GM12878 (cell line): ENCODE data around the gene PORCN. TPM values are rescaled to one million over a fixed set of nuclear protein-coding genes. Genes with fewer than 3 reads are reported as not detected.

Experiments used
- BCL11A ChIP-seq: IDR thresholded peaks from 2 replicates; pipeline ENCODE4 v1.6.1; 2011; ENCODE audit warnings: low read depth, low read length
- CREM ChIP-seq: IDR thresholded peaks from 2 replicates; pipeline ENCODE4 v1.6.1; 2014; ENCODE audit warnings: antibody characterized with exemption, low read depth
- FOXM1 ChIP-seq: IDR thresholded peaks from 2 replicates; pipeline ENCODE4 v1.6.1; 2012; ENCODE audit warnings: low read depth, mild to moderate bottlenecking, inconsistent platforms, low read length, moderate library complexity
- GABPA ChIP-seq: IDR thresholded peaks from 2 replicates; pipeline ENCODE4 v1.6.1; 2014; ENCODE audit warnings: antibody characterized with exemption, low read depth, mild to moderate bottlenecking, inconsistent platforms
- MEF2A ChIP-seq: IDR thresholded peaks from 2 replicates; pipeline ENCODE4 v1.6.1; 2011; ENCODE audit warnings: low read depth, mild to moderate bottlenecking, low read length, moderate library complexity; ENCODE audit not compliant: insufficient read depth
- MLLT1 ChIP-seq: fragments of 450-650 bp; IDR thresholded peaks from 2 replicates; pipeline ENCODE4 v1.6.1; 2016; ENCODE audit warnings: mild to moderate bottlenecking
- MXI1 ChIP-seq: fragments of 150-350 bp; IDR thresholded peaks from 2 replicates; pipeline ENCODE4 v1.6.1; 2011; ENCODE audit warnings: low read depth, mild to moderate bottlenecking, inconsistent platforms, low read length, improper control_type of control experiment
- POLR2A ChIP-seq: IDR thresholded peaks from 2 replicates; pipeline ENCODE4 v1.6.1; 2011; ENCODE audit warnings: low read depth, mild to moderate bottlenecking, low read length
- ZNF384 ChIP-seq: IDR thresholded peaks from 2 replicates; pipeline ENCODE4 v1.6.1; 2012; ENCODE audit warnings: low read depth, mild to moderate bottlenecking, low read length, improper control_type of control experiment, borderline replicate concordance
- ZZZ3 ChIP-seq: IDR thresholded peaks from 2 replicates; pipeline ENCODE4 v1.6.1; 2011; ENCODE audit warnings: low read depth; ENCODE audit not compliant: control insufficient read depth, insufficient read length
- polyA plus RNA-seq, 11 experiments: library from polyadenylated mRNA; depleted of rRNA in 4 of 11; unstranded in 6 of 11; stranded (reverse) in 5 of 11; fragments of >200 nt; fragmentation: Nextera tagmentation in 4 of 11; fragmentation: Illumina TruSeq in 1 of 11; extraction: Ambion mirVana in 4 of 11; extraction: Trizol in 1 of 11; gene quantifications; 1 replicate in 1 of 11; 2 replicates in 10 of 11; pipeline versions ENCODE4 v1.2.1 to v1.2.3, GENCODE V29; 2011 to 2016; ENCODE audit warnings: inconsistent platforms in 2 of 11, missing spikeins in 2 of 11, low read depth in 1 of 11
- total RNA-seq, 4 experiments: library from RNA; depleted of rRNA in 3 of 4; stranded (reverse); fragments of >200 nt in 3 of 4; fragmentation: Illumina TruSeq in 1 of 4; extraction: Trizol in 1 of 4; gene quantifications; 2 replicates each; pipeline versions ENCODE4 v1.2.1 to v1.2.3, GENCODE V29; 2013 to 2021
- TF ChIP-seq, protein P1 (sequence below): IDR thresholded peaks from 2 replicates; pipeline ENCODE4 v1.6.1; 2012; ENCODE audit warnings: low read length, inconsistent platforms
- TF ChIP-seq, protein P2 (sequence below): fragments of 450-650 bp; formaldehyde crosslinking; IDR thresholded peaks from 2 replicates; pipeline ENCODE4 v1.5.0; 2022; ENCODE audit warnings: mild to moderate bottlenecking, missing genetic modification characterization
- TF ChIP-seq, protein P3 (sequence below): fragments of 450-650 bp; IDR thresholded peaks from 2 replicates; pipeline ENCODE4 v1.6.1; 2017; ENCODE audit warnings: mild to moderate bottlenecking, low read depth, inconsistent platforms; ENCODE audit not compliant: poor library complexity, severe bottlenecking
- TF ChIP-seq, protein P4 (sequence below): fragments of 450-650 bp; formaldehyde crosslinking; IDR thresholded peaks from 2 replicates; pipeline ENCODE4 v1.4.0; 2022; ENCODE audit warnings: mild to moderate bottlenecking, moderate library complexity

PORCN gene
- total and polyA plus RNA-seq, 10 of the 15 experiments (the other 5 are each of a cell fraction or from before 2014, with no cell fraction given) = 0.27 to 21.0 (median 14.1) TPM

- TF ChIP-seq BCL11A = no peak
- TF ChIP-seq MXI1 = no peak
- TF ChIP-seq, protein P1, sequence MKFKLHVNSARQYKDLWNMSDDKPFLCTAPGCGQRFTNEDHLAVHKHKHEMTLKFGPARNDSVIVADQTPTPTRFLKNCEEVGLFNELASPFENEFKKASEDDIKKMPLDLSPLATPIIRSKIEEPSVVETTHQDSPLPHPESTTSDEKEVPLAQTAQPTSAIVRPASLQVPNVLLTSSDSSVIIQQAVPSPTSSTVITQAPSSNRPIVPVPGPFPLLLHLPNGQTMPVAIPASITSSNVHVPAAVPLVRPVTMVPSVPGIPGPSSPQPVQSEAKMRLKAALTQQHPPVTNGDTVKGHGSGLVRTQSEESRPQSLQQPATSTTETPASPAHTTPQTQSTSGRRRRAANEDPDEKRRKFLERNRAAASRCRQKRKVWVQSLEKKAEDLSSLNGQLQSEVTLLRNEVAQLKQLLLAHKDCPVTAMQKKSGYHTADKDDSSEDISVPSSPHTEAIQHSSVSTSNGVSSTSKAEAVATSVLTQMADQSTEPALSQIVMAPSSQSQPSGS = peak; percentile 45; the same call in 1 of the 2 replicates
- TF ChIP-seq POLR2A = 0 out of 2 replicates have a peak, but pooled peaks have one; percentile 26
- TF ChIP-seq, protein P2, sequence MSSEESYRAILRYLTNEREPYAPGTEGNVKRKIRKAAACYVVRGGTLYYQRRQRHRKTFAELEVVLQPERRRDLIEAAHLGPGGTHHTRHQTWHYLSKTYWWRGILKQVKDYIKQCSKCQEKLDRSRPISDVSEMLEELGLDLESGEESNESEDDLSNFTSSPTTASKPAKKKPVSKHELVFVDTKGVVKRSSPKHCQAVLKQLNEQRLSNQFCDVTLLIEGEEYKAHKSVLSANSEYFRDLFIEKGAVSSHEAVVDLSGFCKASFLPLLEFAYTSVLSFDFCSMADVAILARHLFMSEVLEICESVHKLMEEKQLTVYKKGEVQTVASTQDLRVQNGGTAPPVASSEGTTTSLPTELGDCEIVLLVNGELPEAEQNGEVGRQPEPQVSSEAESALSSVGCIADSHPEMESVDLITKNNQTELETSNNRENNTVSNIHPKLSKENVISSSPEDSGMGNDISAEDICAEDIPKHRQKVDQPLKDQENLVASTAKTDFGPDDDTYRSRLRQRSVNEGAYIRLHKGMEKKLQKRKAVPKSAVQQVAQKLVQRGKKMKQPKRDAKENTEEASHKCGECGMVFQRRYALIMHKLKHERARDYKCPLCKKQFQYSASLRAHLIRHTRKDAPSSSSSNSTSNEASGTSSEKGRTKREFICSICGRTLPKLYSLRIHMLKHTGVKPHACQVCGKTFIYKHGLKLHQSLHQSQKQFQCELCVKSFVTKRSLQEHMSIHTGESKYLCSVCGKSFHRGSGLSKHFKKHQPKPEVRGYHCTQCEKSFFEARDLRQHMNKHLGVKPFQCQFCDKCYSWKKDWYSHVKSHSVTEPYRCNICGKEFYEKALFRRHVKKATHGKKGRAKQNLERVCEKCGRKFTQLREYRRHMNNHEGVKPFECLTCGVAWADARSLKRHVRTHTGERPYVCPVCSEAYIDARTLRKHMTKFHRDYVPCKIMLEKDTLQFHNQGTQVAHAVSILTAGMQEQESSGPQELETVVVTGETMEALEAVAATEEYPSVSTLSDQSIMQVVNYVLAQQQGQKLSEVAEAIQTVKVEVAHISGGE (CRISPR knock-in tag) = no peak
- TF ChIP-seq, protein P3, sequence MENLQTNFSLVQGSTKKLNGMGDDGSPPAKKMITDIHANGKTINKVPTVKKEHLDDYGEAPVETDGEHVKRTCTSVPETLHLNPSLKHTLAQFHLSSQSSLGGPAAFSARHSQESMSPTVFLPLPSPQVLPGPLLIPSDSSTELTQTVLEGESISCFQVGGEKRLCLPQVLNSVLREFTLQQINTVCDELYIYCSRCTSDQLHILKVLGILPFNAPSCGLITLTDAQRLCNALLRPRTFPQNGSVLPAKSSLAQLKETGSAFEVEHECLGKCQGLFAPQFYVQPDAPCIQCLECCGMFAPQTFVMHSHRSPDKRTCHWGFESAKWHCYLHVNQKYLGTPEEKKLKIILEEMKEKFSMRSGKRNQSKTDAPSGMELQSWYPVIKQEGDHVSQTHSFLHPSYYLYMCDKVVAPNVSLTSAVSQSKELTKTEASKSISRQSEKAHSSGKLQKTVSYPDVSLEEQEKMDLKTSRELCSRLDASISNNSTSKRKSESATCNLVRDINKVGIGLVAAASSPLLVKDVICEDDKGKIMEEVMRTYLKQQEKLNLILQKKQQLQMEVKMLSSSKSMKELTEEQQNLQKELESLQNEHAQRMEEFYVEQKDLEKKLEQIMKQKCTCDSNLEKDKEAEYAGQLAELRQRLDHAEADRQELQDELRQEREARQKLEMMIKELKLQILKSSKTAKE = peak; percentile 68
- TF ChIP-seq MLLT1 = peak; percentile 85
- TF ChIP-seq GABPA = no peak
- TF ChIP-seq, protein P4, sequence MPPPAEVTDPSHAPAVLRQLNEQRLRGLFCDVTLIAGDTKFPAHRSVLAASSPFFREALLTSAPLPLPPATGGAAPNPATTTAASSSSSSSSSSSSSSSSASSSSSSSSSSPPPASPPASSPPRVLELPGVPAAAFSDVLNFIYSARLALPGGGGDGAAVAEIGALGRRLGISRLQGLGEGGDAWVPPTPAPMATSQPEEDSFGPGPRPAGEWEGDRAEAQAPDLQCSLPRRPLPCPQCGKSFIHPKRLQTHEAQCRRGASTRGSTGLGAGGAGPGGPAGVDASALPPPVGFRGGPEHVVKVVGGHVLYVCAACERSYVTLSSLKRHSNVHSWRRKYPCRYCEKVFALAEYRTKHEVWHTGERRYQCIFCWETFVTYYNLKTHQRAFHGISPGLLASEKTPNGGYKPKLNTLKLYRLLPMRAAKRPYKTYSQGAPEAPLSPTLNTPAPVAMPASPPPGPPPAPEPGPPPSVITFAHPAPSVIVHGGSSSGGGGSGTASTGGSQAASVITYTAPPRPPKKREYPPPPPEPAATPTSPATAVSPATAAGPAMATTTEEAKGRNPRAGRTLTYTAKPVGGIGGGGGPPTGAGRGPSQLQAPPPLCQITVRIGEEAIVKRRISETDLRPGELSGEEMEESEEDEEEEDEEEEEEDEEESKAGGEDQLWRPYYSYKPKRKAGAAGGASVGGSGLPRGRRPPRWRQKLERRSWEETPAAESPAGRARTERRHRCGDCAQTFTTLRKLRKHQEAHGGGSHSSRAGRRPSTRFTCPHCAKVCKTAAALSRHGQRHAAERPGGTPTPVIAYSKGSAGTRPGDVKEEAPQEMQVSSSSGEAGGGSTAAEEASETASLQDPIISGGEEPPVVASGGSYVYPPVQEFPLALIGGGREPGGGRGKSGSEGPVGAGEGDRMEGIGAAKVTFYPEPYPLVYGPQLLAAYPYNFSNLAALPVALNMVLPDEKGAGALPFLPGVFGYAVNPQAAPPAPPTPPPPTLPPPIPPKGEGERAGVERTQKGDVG = no peak
- TF ChIP-seq FOXM1 = peak; percentile 40; the same call in 1 of the 2 replicates
- TF ChIP-seq CREM = peak; percentile 16; the same call in 1 of the 2 replicates
- no peak for TF ChIP-seq ZNF384
- TF ChIP-seq MEF2A = peak; percentile 76
- no peak for TF ChIP-seq ZZZ3
Observed at GRCh38 chrX:48541140-48541814, 32.5 kb downstream of the PORCN start (continued).
